Measurements from ENCODE around the gene CFAP47.
"Not testable (repeated sequence)": the region's sequence is repeated elsewhere in the genome, so short reads cannot be mapped to it uniquely, and the experiment has no call there.

CFAP47 gene

DNA sequence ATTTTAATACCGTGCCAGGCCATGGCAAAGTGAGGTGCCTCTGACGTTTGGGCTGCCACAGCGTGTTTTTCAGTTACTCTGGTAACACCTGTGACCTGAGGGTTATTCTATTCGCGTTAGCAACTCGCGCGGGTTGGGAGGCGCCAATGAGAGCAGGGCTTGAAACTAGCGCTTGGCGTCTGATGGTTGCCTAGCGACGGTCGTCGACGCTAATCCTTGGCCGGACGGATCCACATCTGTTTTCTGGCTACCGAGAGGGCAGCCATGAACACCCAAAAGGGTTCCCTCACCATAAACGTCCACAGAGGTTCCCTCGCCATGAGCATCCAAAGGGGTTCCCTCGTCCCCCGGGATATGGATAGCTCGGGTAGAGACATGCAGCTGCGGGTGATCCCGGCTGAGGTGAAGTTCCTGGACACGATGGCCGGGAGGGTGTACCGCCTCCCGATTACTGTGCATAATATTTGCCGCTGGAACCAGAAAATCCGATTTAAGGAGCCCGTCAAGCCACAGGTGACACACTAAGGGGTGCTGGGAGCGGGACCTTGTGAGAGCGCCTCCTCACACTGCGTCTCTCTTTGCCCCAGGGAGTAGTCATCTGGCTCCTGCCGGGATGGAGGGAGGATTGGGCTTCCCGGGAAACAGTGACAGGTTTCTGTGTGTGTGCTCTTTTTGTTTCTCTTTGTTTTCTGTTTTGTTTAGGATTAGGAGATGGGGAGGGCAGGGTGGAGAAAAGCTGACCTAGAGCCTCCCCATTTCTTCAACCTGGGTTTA, at the start of gene CFAP47:
Gene CFAP47, plus strand, starts transcription at position 199 of the 774 bp plus-strand sequence. Its CDS starts 66 bp downstream, at position 265.
- H3K36me3 ChIP-seq (ENCODE audit: control insufficient read depth in 5 of 5, insufficient read depth in 5 of 5, low read length in 5 of 5), result no peaks in the 10 kb centered on the region
- peak within 1 kb of the TSS; percentile 51 to 68 (median 53) for H3K4me3 ChIP-seq (ENCODE audit: low read depth in 1 of 5, low read length in 5 of 5)
- no peak within 1 kb of the TSS for H3K9ac ChIP-seq (ENCODE audit: low read length in 5 of 5)
- no peak within 1 kb of the TSS for H3K27ac ChIP-seq (ENCODE audit: low read depth, low read length)
- H3K9me3 ChIP-seq (ENCODE audit: control insufficient read depth in 5 of 5, low read length in 5 of 5), result peaks cover 0 to 3% (median 0%) of the 10 kb centered on the region in 5 donors
- peaks cover 0 to 6% (median 4%) of the 10 kb centered on the region in 5 donors for H3K27me3 ChIP-seq (ENCODE audit: control insufficient read depth in 5 of 5, insufficient read depth in 4 of 5, low read length in 5 of 5)
- peaks cover 0 to 7% (median 4%) of the 10 kb centered on the region in 5 donors for H3K4me1 ChIP-seq (ENCODE audit: control insufficient read depth in 5 of 5, insufficient read depth in 5 of 5, low read length in 5 of 5)

DNA sequence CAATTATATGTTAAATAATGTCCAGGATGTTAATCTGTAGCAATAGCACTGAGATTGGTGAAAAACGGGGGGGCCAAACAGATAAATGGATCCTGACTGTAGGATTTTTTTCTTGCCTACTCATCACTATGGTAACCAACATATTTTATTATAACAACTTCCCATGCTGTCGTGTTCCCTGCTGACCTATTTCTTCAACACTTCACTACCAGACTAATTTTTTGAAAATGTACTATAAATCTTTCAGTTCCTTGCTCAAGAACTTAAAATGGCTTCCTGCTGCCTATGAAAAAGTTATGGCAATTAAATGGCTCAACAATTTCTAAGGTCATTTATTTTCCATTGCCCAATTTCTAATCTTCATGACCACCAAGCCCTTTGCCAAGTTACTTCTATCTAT, 38.9 kb upstream of the CFAP47 start:
- Histone ChIP-seq H3K4me1 (ENCODE audit: control insufficient read depth in 5 of 5, insufficient read depth in 5 of 5, low read length in 5 of 5) (no peaks in the 10 kb centered on the region), H3K4me3 (ENCODE audit: low read depth in 1 of 5, low read length in 5 of 5) (no peak overlapping the region), H3K36me3 (ENCODE audit: control insufficient read depth in 5 of 5, insufficient read depth in 5 of 5, low read length in 5 of 5) (no peaks in the 10 kb centered on the region), H3K9ac (ENCODE audit: low read length in 5 of 5) (no peak overlapping the region), H3K27ac (ENCODE audit: low read depth, low read length) (no peak overlapping the region), H3K27me3 (ENCODE audit: control insufficient read depth in 5 of 5, insufficient read depth in 4 of 5, low read length in 5 of 5) (peaks cover 0 to 3% (median 0%) of the 10 kb centered on the region in 5 donors), H3K9me3 (ENCODE audit: control insufficient read depth in 5 of 5, low read length in 5 of 5) (no peaks in the 10 kb centered on the region)

DNA sequence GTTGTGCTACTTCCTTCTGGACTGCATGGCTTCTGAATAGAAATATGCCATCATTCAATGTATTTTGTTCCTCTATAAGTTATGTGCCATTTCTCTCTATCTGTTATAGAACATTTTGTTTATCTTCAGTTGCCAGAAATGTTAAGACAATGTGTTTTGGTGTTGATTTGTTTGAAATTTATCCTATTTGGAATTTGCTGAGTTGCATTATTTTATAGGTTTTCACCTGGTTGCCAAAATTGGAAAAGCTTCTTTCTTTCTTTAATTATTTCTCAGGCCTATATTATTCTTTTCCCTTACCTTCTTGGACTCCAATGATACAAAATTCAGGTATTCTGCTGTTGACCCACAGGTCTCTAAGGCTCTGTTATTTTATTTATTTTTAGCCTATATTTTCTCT, 33.4 kb upstream of the CFAP47 start:
- Histone ChIP-seq H3K36me3 (ENCODE audit: control insufficient read depth in 5 of 5, insufficient read depth in 5 of 5, low read length in 5 of 5) (no peaks in the 10 kb centered on the region), H3K4me1 (ENCODE audit: control insufficient read depth in 5 of 5, insufficient read depth in 5 of 5, low read length in 5 of 5) (no peaks in the 10 kb centered on the region), H3K27ac (ENCODE audit: low read depth, low read length) (no peak overlapping the region), H3K9me3 (ENCODE audit: control insufficient read depth in 5 of 5, low read length in 5 of 5) (no peaks in the 10 kb centered on the region), H3K4me3 (ENCODE audit: low read depth in 1 of 5, low read length in 5 of 5) (no peak overlapping the region), H3K27me3 (ENCODE audit: control insufficient read depth in 5 of 5, insufficient read depth in 4 of 5, low read length in 5 of 5) (peaks cover 0 to 7% (median 3%) of the 10 kb centered on the region in 5 donors), H3K9ac (ENCODE audit: low read length in 5 of 5) (no peak overlapping the region)

DNA sequence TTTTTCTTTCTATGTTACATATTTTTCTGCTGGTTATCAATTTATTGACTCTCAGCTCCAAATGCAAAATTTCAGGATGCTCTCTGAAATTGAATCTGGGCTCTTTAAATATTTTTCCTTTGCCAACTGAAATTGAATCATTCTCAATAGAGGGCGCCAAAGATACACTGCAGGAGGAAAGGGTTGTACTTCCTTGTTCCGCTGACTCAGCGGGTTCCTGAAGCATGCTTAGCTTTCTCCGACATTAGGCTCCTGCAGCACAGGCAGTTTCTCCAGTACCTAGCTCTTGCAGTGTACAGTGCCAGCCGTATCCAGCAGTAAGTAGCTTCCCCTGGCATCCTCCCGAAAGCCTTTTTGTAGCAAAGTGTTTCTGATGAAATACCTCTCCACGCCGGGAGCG, 28.8 kb upstream of the CFAP47 start:
- no peaks in the 10 kb centered on the region for H3K9me3 ChIP-seq (ENCODE audit: control insufficient read depth in 5 of 5, low read length in 5 of 5)
- peak overlapping the region in 1 of 5 donors; percentile 6 for H3K4me3 ChIP-seq (ENCODE audit: low read depth in 1 of 5, low read length in 5 of 5)
- H3K36me3 ChIP-seq (ENCODE audit: control insufficient read depth in 5 of 5, insufficient read depth in 5 of 5, low read length in 5 of 5), result no peaks in the 10 kb centered on the region
- no peak overlapping the region for H3K9ac ChIP-seq (ENCODE audit: low read length in 5 of 5)
- no peaks in the 10 kb centered on the region for H3K4me1 ChIP-seq (ENCODE audit: control insufficient read depth in 5 of 5, insufficient read depth in 5 of 5, low read length in 5 of 5)
- no peak overlapping the region for H3K27ac ChIP-seq (ENCODE audit: low read depth, low read length)
- peaks cover 0 to 7% (median 3%) of the 10 kb centered on the region in 5 donors for H3K27me3 ChIP-seq (ENCODE audit: control insufficient read depth in 5 of 5, insufficient read depth in 4 of 5, low read length in 5 of 5)

DNA sequence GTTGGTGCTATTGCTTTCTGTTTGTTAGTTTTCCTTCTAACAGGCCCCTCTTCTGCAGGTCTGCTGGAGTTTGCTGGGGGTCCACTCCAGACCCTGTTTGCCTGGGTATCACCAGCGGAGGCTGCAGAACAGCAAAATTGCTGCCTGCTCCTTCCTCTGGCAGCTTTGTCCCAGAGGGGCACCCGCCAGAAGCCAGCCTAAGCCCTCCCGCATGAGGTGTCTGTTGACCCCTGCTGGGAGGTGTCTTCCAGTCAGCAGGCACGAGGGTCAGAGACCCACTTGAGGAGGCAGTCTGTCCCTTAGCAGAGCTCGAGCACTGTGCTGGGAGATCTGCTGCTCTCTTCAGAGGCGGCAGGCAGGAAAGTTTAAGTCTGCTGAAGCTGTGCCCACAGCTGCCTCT, 67.3 kb downstream of the CFAP47 start:
- H3K27me3 ChIP-seq (ENCODE audit: control insufficient read depth in 5 of 5, insufficient read depth in 4 of 5, low read length in 5 of 5); H3K27ac ChIP-seq (ENCODE audit: low read depth, low read length); H3K9ac ChIP-seq (ENCODE audit: low read length in 5 of 5): not testable (repeated sequence)

DNA sequence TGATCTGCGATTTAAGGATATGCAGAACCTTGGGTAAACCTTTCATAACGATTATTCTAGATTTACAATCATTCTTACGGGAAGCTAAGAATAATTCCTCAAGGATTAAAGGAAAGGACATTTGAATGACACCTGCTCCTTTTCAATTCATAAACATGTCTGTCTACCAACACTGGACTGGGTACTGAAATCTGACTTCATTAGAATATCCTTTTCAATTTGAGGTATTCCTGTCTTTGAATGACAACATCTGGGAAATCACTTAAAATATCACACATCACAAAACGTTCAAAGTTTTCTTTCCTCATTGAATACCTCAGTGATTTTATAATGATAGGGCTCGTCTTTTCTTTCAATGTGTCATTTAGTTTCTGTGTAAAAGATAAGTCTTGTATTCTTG, 87.7 kb downstream of the CFAP47 start:
- Histone ChIP-seq H3K27ac (ENCODE audit: low read depth, low read length) (no peak overlapping the region), H3K36me3 (ENCODE audit: control insufficient read depth in 5 of 5, insufficient read depth in 5 of 5, low read length in 5 of 5) (no peaks in the 10 kb centered on the region), H3K4me3 (ENCODE audit: low read depth in 1 of 5, low read length in 5 of 5) (no peak overlapping the region), H3K27me3 (ENCODE audit: control insufficient read depth in 5 of 5, insufficient read depth in 4 of 5, low read length in 5 of 5) (no peaks in the 10 kb centered on the region), H3K9ac (ENCODE audit: low read length in 5 of 5) (no peak overlapping the region), H3K4me1 (ENCODE audit: control insufficient read depth in 5 of 5, insufficient read depth in 5 of 5, low read length in 5 of 5) (no peaks in the 10 kb centered on the region), H3K9me3 (ENCODE audit: control insufficient read depth in 5 of 5, low read length in 5 of 5) (no peaks in the 10 kb centered on the region)

More for the DNA sequence above, 67.3 kb downstream of the CFAP47 start:
- H3K4me3 ChIP-seq (ENCODE audit: low read depth in 1 of 5, low read length in 5 of 5); H3K4me1 ChIP-seq (ENCODE audit: control insufficient read depth in 5 of 5, insufficient read depth in 5 of 5, low read length in 5 of 5); H3K36me3 ChIP-seq (ENCODE audit: control insufficient read depth in 5 of 5, insufficient read depth in 5 of 5, low read length in 5 of 5); H3K9me3 ChIP-seq (ENCODE audit: control insufficient read depth in 5 of 5, low read length in 5 of 5): not testable (repeated sequence)

DNA sequence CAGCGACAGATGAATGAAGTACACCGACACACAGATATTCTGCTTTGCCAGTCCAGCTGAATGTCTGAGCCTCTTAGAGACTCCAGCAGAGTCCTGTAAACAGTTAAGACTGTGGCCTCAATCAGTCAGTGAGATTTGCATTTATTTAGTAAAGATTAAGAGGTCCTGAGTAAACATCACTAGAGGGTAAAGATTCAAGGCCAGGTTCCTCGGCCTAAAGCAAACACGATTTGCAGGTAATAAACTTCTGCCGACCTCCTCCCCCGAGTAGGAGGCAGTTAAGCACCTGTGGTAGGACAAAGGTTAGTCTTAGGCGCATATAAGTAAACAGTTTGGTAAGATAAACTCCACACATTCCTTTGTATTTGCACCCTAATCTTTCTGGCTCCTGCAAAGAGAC, 99.6 kb downstream of the CFAP47 start:
- Histone ChIP-seq H3K9me3 (ENCODE audit: control insufficient read depth in 5 of 5, low read length in 5 of 5) (peaks cover 0 to 5% (median 0%) of the 10 kb centered on the region in 5 donors), H3K36me3 (ENCODE audit: control insufficient read depth in 5 of 5, insufficient read depth in 5 of 5, low read length in 5 of 5) (no peaks in the 10 kb centered on the region), H3K27ac (ENCODE audit: low read depth, low read length) (no peak overlapping the region), H3K4me3 (ENCODE audit: low read depth in 1 of 5, low read length in 5 of 5) (no peak overlapping the region), H3K27me3 (ENCODE audit: control insufficient read depth in 5 of 5, insufficient read depth in 4 of 5, low read length in 5 of 5) (peaks cover 0 to 8% (median 0%) of the 10 kb centered on the region in 5 donors), H3K4me1 (ENCODE audit: control insufficient read depth in 5 of 5, insufficient read depth in 5 of 5, low read length in 5 of 5) (no peaks in the 10 kb centered on the region), H3K9ac (ENCODE audit: low read length in 5 of 5) (no peak overlapping the region)

- H3K27me3 ChIP-seq (ENCODE audit: control insufficient read depth in 5 of 5, insufficient read depth in 4 of 5, low read length in 5 of 5), result peaks cover 0 to 4% (median 0%) of the 10 kb centered on the region in 5 donors
- no peaks in the 10 kb centered on the region for H3K36me3 ChIP-seq (ENCODE audit: control insufficient read depth in 5 of 5, insufficient read depth in 5 of 5, low read length in 5 of 5)
- H3K9me3 ChIP-seq (ENCODE audit: control insufficient read depth in 5 of 5, low read length in 5 of 5), result no peaks in the 10 kb centered on the region
- no peak overlapping the region for H3K27ac ChIP-seq (ENCODE audit: low read depth, low read length)
- no peak overlapping the region for H3K9ac ChIP-seq (ENCODE audit: low read length in 5 of 5)
- H3K4me3 ChIP-seq (ENCODE audit: low read depth in 1 of 5, low read length in 5 of 5), result no peak overlapping the region
- H3K4me1 ChIP-seq (ENCODE audit: control insufficient read depth in 5 of 5, insufficient read depth in 5 of 5, low read length in 5 of 5), result no peaks in the 10 kb centered on the region
Observed at GRCh38 chrX:36035550-36035949, 116.0 kb downstream of the CFAP47 start.

- H3K27ac ChIP-seq (ENCODE audit: low read depth, low read length), result no peak overlapping the region
- H3K9me3 ChIP-seq (ENCODE audit: control insufficient read depth in 5 of 5, low read length in 5 of 5), result no peaks in the 10 kb centered on the region
- no peaks in the 10 kb centered on the region for H3K36me3 ChIP-seq (ENCODE audit: control insufficient read depth in 5 of 5, insufficient read depth in 5 of 5, low read length in 5 of 5)
- no peaks in the 10 kb centered on the region for H3K27me3 ChIP-seq (ENCODE audit: control insufficient read depth in 5 of 5, insufficient read depth in 4 of 5, low read length in 5 of 5)
- H3K4me1 ChIP-seq (ENCODE audit: control insufficient read depth in 5 of 5, insufficient read depth in 5 of 5, low read length in 5 of 5), result no peaks in the 10 kb centered on the region
- no peak overlapping the region for H3K9ac ChIP-seq (ENCODE audit: low read length in 5 of 5)
- no peak overlapping the region for H3K4me3 ChIP-seq (ENCODE audit: low read depth in 1 of 5, low read length in 5 of 5)
Observed at GRCh38 chrX:36062778-36063177, 143.2 kb downstream of the CFAP47 start.

GRCh38 chrX:36071061-36071460, 151.5 kb downstream of the CFAP47 start:
- Histone ChIP-seq H3K36me3 (ENCODE audit: control insufficient read depth in 5 of 5, insufficient read depth in 5 of 5, low read length in 5 of 5) (no peaks in the 10 kb centered on the region), H3K9ac (ENCODE audit: low read length in 5 of 5) (no peak overlapping the region), H3K4me1 (ENCODE audit: control insufficient read depth in 5 of 5, insufficient read depth in 5 of 5, low read length in 5 of 5) (no peaks in the 10 kb centered on the region), H3K27ac (ENCODE audit: low read depth, low read length) (no peak overlapping the region), H3K4me3 (ENCODE audit: low read depth in 1 of 5, low read length in 5 of 5) (no peak overlapping the region), H3K27me3 (ENCODE audit: control insufficient read depth in 5 of 5, insufficient read depth in 4 of 5, low read length in 5 of 5) (no peaks in the 10 kb centered on the region), H3K9me3 (ENCODE audit: control insufficient read depth in 5 of 5, low read length in 5 of 5) (no peaks in the 10 kb centered on the region)
